K562 (cell line): ENCODE measurements around the gene SESN3. TPM values are rescaled to one million over a fixed set of nuclear protein-coding genes. Genes with fewer than 3 reads are reported as not detected.
A peak's percentile ranks its signal among the peaks of the same experiment; 100 is the strongest.

ENCODE experiments used
- CTBP1 ChIP-seq: fragments of 450-650 bp; IDR thresholded peaks from 2 replicates; pipeline ENCODE4 v1.6.1; 2016; ENCODE audit warnings: borderline replicate concordance
- DIDO1 ChIP-seq: fragments of 450-650 bp; IDR thresholded peaks from 2 replicates; pipeline ENCODE4 v1.6.1; 2016; ENCODE audit warnings: low read depth, missing biosample characterization, missing genetic modification characterization
- ELF4 ChIP-seq: fragments of 450-650 bp; formaldehyde crosslinking; IDR thresholded peaks from 2 replicates; pipeline ENCODE4 v1.4.0; 2022; ENCODE audit warnings: missing genetic modification characterization
- KLF13 ChIP-seq: fragments of 450-650 bp; IDR thresholded peaks from 2 replicates; pipeline ENCODE4 v1.6.1; 2016; ENCODE audit warnings: missing genetic modification characterization, low read depth, mild to moderate bottlenecking, missing compliant biosample characterization, moderate library complexity, borderline replicate concordance
- NFATC3 ChIP-seq: fragments of 450-650 bp; IDR thresholded peaks from 2 replicates; pipeline ENCODE4 v1.6.1; 2017; ENCODE audit warnings: mild to moderate bottlenecking
- PHB ChIP-seq: fragments of 250-450 bp; sonication (Bioruptor Pico); IDR thresholded peaks from 2 replicates; pipeline ENCODE4 v1.5.0; 2021
- POLR2B ChIP-seq: fragments of 450-650 bp; IDR thresholded peaks from 2 replicates; pipeline ENCODE4 v1.6.1; 2018; ENCODE audit warnings: low read depth; ENCODE audit not compliant: partially characterized antibody
- SP2 ChIP-seq: IDR thresholded peaks from 2 replicates; pipeline ENCODE4 v1.6.1; 2011; ENCODE audit warnings: mild to moderate bottlenecking, low read depth, low read length, moderate library complexity; ENCODE audit not compliant: poor library complexity, severe bottlenecking; ENCODE audit errors: extremely low read depth
- TAL1 ChIP-seq: fragments of 450-650 bp; IDR thresholded peaks from 2 replicates; pipeline ENCODE4 v1.6.1; 2016; ENCODE audit warnings: mild to moderate bottlenecking
- TFAM ChIP-seq: fragments of 250-450 bp; sonication (Bioruptor Pico); conservative IDR thresholded peaks from 2 replicates; pipeline ENCODE4 v1.5.0; 2021; ENCODE audit warnings: mild to moderate bottlenecking, moderate library complexity
- THRAP3 ChIP-seq: fragments of 450-650 bp; IDR thresholded peaks from 2 replicates; pipeline ENCODE4 v1.6.1; 2016; ENCODE audit warnings: mild to moderate bottlenecking, inconsistent platforms, borderline replicate concordance
- ZNF140 ChIP-seq: fragments of 250-450 bp; sonication (Bioruptor Pico); IDR thresholded peaks from 2 replicates; pipeline ENCODE4 v1.8.0; 2021; ENCODE audit warnings: moderate library complexity, mild to moderate bottlenecking, inconsistent platforms
- ZNF77 ChIP-seq: fragments of 250-450 bp; sonication (Bioruptor Pico); IDR thresholded peaks from 2 replicates; pipeline ENCODE4 v1.5.0; 2020
- ZNF785 ChIP-seq: fragments of 250-450 bp; sonication (Bioruptor Pico); IDR thresholded peaks from 2 replicates; pipeline ENCODE4 v1.4.0; 2020; ENCODE audit warnings: mild to moderate bottlenecking
- polyA plus RNA-seq, 8 experiments: library from polyadenylated mRNA; depleted of rRNA in 4 of 8; stranded (reverse) in 5 of 8; unstranded in 3 of 8; fragments of >200 nt; fragmentation: Nextera tagmentation in 2 of 8; fragmentation: Illumina TruSeq in 1 of 8; extraction: Ambion mirVana in 2 of 8; extraction: Trizol in 1 of 8; gene quantifications; 2 replicates each; pipeline versions ENCODE4 v1.2.1 to v1.2.3, GENCODE V29; 2011 to 2014; ENCODE audit warnings: inconsistent platforms in 1 of 8, missing spikeins in 1 of 8
- total RNA-seq, 7 experiments: library from RNA; depleted of rRNA in 6 of 7; stranded (reverse); fragments of >200 nt in 6 of 7; fragmentation: Illumina TruSeq in 2 of 7; extraction: Trizol in 2 of 7; gene quantifications; 2 replicates each; pipeline versions ENCODE4 v1.2.1 to v1.2.3, GENCODE V29; 2011 to 2021; ENCODE audit warnings: low replicate concordance in 1 of 7
- TF ChIP-seq, protein P1 (sequence below): fragments of 250-450 bp; sonication (Bioruptor Pico); IDR thresholded peaks from 2 replicates; pipeline ENCODE4 v1.5.0; 2022; ENCODE audit warnings: mild to moderate bottlenecking
- TF ChIP-seq, protein P2 (sequence below), 2 experiments: fragments of 450-650 bp; conservative IDR thresholded peaks; 2 replicates each; pipeline ENCODE4 v1.6.1; 2017; ENCODE audit warnings: mild to moderate bottlenecking in 2 of 2, moderate library complexity in 2 of 2
- TF ChIP-seq, protein P3 (sequence below): sonication (generic); formaldehyde crosslinking; IDR thresholded peaks from 2 replicates; pipeline ENCODE4 v1.8.1; 2022; ENCODE audit warnings: missing genetic modification reagents
- TF ChIP-seq, protein P4 (sequence below), 3 experiments: IDR thresholded peaks in 2 of 3; conservative IDR thresholded peaks in 1 of 3; 2 replicates each; pipeline ENCODE4 v1.5.1; 2011 to 2012; ENCODE audit warnings: low read length in 3 of 3, mild to moderate bottlenecking in 3 of 3, control low read depth in 2 of 3, improper control_type of control experiment in 1 of 3, inconsistent platforms in 1 of 3, low read depth in 1 of 3, mixed read lengths in 1 of 3, moderate library complexity in 1 of 3; ENCODE audit not compliant: insufficient read depth in 2 of 3

Gene SESN3
- total and polyA plus RNA-seq, 9 of the 15 experiments (the other 6 are each of a cell fraction or from before 2014, with no cell fraction given), result 0.44 to 2.6 (median 1.5) TPM

DNA sequence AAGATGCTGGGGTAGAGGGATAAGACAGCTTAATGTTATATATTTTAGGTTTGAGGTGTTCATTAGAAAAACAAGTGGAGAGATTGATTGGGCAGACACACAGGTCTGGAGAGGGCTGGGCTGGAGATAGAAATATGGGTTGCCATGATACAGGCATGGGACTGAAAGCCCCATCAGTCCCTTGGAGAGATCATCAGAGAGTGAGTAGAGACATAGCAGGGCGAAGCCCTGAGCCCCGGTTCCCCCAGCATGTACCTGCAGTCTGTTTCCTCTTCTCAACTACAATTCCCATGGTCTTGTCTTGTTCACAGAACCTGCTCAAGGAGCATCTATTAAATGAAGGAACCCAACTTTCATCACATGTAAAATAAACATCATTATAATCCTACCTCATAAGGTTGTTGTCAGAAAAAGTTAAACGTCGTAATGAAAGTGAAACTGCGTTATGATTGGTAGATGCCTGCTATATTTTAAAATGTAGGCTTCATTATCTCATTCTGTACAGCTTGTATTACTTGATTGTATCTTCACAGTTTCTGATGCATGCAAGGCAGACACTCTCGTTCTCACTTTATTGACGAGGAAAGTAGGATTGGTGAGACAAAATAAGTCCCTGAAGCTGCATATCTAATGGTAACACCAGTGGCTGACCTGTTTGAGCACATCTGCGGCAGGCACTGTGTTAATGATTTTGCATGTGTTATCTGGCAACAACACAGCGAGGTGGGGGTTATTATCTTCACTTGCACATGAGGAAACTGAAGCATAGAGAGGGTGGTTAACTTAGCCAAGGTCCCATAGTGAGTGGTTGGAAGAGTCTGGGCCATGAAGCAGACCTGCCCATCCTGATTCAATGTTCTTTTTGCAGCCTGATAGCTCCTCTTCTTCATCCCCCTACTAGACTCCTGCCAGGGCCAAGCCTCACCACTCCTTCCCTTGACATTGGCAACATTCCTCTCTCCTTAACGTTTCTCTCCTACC lies 77.8 kb downstream of the SESN3 start (continued):
- TF ChIP-seq ELF4 (CRISPR knock-in tag) (no peak), POLR2B (no peak), ZNF77 (CRISPR knock-in tag) (no peak), SP2 (no peak), THRAP3 (no peak), ZNF785 (CRISPR knock-in tag) (no peak), CTBP1 (peak; percentile 79), KLF13 (tag) (no peak), DIDO1 (no peak; the same call in 1 of the 2 replicates), NFATC3 (peak; percentile 90), TAL1 (peak; percentile 100), ZNF140 (CRISPR knock-in tag) (no peak), PHB (CRISPR knock-in tag) (no peak), TFAM (CRISPR knock-in tag) (no peak)
- TF ChIP-seq, protein P1, sequence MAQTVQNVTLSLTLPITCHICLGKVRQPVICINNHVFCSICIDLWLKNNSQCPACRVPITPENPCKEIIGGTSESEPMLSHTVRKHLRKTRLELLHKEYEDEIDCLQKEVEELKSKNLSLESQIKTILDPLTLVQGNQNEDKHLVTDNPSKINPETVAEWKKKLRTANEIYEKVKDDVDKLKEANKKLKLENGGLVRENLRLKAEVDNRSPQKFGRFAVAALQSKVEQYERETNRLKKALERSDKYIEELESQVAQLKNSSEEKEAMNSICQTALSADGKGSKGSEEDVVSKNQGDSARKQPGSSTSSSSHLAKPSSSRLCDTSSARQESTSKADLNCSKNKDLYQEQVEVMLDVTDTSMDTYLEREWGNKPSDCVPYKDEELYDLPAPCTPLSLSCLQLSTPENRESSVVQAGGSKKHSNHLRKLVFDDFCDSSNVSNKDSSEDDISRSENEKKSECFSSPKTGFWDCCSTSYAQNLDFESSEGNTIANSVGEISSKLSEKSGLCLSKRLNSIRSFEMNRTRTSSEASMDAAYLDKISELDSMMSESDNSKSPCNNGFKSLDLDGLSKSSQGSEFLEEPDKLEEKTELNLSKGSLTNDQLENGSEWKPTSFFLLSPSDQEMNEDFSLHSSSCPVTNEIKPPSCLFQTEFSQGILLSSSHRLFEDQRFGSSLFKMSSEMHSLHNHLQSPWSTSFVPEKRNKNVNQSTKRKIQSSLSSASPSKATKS (CRISPR knock-in tag), result no peak
- TF ChIP-seq, protein P2, sequence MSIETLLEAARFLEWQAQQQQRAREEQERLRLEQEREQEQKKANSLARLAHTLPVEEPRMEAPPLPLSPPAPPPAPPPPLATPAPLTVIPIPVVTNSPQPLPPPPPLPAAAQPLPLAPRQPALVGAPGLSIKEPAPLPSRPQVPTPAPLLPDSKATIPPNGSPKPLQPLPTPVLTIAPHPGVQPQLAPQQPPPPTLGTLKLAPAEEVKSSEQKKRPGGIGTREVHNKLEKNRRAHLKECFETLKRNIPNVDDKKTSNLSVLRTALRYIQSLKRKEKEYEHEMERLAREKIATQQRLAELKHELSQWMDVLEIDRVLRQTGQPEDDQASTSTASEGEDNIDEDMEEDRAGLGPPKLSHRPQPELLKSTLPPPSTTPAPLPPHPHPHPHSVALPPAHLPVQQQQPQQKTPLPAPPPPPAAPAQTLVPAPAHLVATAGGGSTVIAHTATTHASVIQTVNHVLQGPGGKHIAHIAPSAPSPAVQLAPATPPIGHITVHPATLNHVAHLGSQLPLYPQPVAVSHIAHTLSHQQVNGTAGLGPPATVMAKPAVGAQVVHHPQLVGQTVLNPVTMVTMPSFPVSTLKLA (conservative IDR thresholded peaks at IDR 0.05), result peak; percentile 55 to 81; a peak in 3 of 4 replicates
- TF ChIP-seq, protein P3, sequence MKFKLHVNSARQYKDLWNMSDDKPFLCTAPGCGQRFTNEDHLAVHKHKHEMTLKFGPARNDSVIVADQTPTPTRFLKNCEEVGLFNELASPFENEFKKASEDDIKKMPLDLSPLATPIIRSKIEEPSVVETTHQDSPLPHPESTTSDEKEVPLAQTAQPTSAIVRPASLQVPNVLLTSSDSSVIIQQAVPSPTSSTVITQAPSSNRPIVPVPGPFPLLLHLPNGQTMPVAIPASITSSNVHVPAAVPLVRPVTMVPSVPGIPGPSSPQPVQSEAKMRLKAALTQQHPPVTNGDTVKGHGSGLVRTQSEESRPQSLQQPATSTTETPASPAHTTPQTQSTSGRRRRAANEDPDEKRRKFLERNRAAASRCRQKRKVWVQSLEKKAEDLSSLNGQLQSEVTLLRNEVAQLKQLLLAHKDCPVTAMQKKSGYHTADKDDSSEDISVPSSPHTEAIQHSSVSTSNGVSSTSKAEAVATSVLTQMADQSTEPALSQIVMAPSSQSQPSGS (CRISPR knock-in tag), result no peak
- TF ChIP-seq, protein P4, sequence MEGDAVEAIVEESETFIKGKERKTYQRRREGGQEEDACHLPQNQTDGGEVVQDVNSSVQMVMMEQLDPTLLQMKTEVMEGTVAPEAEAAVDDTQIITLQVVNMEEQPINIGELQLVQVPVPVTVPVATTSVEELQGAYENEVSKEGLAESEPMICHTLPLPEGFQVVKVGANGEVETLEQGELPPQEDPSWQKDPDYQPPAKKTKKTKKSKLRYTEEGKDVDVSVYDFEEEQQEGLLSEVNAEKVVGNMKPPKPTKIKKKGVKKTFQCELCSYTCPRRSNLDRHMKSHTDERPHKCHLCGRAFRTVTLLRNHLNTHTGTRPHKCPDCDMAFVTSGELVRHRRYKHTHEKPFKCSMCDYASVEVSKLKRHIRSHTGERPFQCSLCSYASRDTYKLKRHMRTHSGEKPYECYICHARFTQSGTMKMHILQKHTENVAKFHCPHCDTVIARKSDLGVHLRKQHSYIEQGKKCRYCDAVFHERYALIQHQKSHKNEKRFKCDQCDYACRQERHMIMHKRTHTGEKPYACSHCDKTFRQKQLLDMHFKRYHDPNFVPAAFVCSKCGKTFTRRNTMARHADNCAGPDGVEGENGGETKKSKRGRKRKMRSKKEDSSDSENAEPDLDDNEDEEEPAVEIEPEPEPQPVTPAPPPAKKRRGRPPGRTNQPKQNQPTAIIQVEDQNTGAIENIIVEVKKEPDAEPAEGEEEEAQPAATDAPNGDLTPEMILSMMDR (IDR thresholded peaks at IDR 0.05 in 2 of 3, conservative IDR thresholded peaks at IDR 0.05 in 1 of 3; ENCODE audit: insufficient read depth in 2 of 3, low read depth in 1 of 3, low read length in 3 of 3), result no peak
